SK-N-SH (cell line): ENCODE results near the gene GPD2. TPM values are rescaled to one million over a fixed set of nuclear protein-coding genes. Genes with fewer than 3 reads are reported as not detected.

Experiments used
- CTCF ChIA-PET: fragments of 300-600, 350-600 bp; formaldehyde crosslinking; extraction: SDS; loops from one replicate; lab custom pipeline; 2021; lab: Yijun Ruan, JAX
- POLR2A ChIA-PET: fragments of 350-600 bp; sonication (Branson Sonifier 250); formaldehyde crosslinking; extraction: SDS; loops from one replicate; lab custom pipeline; 2020; ENCODE audit warnings: antibody characterized with exemption, inconsistent platforms; lab: Yijun Ruan, JAX
- DNase-seq: peaks from one replicate; pipeline ENCODE4 v3.0.0; 2012
- H2AFZ ChIP-seq: fragments of 200-600 bp; sonication (generic); 2 replicates; pipeline ENCODE4 v1.8.1; 2016; ENCODE audit warnings: antibody characterized with exemption, mild to moderate bottlenecking, low read depth
- H3F3A ChIP-seq: fragments of 200-600 bp; sonication (generic); replicated peaks from 2 replicates; pipeline ENCODE3; 2016; ENCODE audit warnings: antibody characterized with exemption, mild to moderate bottlenecking; ENCODE audit not compliant: insufficient read depth
- H3K27ac ChIP-seq, 2 experiments: fragments of 200-500 bp in 1 of 2; fragments of 200-600 bp in 1 of 2; sonication (Bioruptor generic) in 1 of 2; sonication (generic), shearing (Covaris generic) in 1 of 2; 2 replicates each; pipeline versions ENCODE4 v1.5.1 to v1.6.1; 2014 to 2016; ENCODE audit warnings: low read depth in 2 of 2, inconsistent platforms in 1 of 2, low read length in 1 of 2, mild to moderate bottlenecking in 1 of 2, mixed read lengths in 1 of 2
- H3K27me3 ChIP-seq: fragments of 200-600 bp; sonication (generic), shearing (Covaris generic); 2 replicates; pipeline ENCODE4 v1.6.1; 2016; ENCODE audit warnings: mixed run types; ENCODE audit not compliant: insufficient read depth
- H3K36me3 ChIP-seq, 2 experiments: fragments of 200-500 bp in 1 of 2; fragments of 200-600 bp in 1 of 2; sonication (Bioruptor generic) in 1 of 2; sonication (generic) in 1 of 2; replicated peaks in 1 of 2; 2 replicates each; pipeline versions ENCODE3 to v1.5.1; 2014 to 2016; ENCODE audit warnings: low read length in 1 of 2, mild to moderate bottlenecking in 1 of 2; ENCODE audit not compliant: insufficient read depth in 2 of 2, control insufficient read depth in 1 of 2
- H3K4me1 ChIP-seq, 2 experiments: fragments of 200-500 bp in 1 of 2; fragments of 200-600 bp in 1 of 2; sonication (Bioruptor generic) in 1 of 2; sonication (generic), shearing (Covaris generic) in 1 of 2; 2 replicates each; pipeline versions ENCODE4 v1.5.1 to v1.6.1; 2014 to 2016; ENCODE audit warnings: low read depth in 1 of 2, low read length in 1 of 2, mixed run types in 1 of 2; ENCODE audit not compliant: insufficient read depth in 2 of 2, control insufficient read depth in 1 of 2
- H3K4me2 ChIP-seq: fragments of 200-600 bp; sonication (generic), shearing (Covaris generic); 2 replicates; pipeline ENCODE4 v1.6.1; 2017; ENCODE audit warnings: mixed run types
- H3K4me3 ChIP-seq, 2 experiments: fragments of 200-500 bp in 1 of 2; fragments of 200-600 bp in 1 of 2; sonication (Bioruptor generic) in 1 of 2; sonication (generic), shearing (Covaris generic) in 1 of 2; 2 replicates each; pipeline versions ENCODE4 v1.5.1 to v1.8.1; 2014 to 2016; ENCODE audit warnings: low read depth in 2 of 2, inconsistent platforms in 1 of 2, low read length in 1 of 2, mild to moderate bottlenecking in 1 of 2, mixed read lengths in 1 of 2, moderate library complexity in 1 of 2
- H3K79me2 ChIP-seq: fragments of 200-600 bp; sonication (generic); 2 replicates; pipeline ENCODE4 v1.8.1; 2017; ENCODE audit warnings: mild to moderate bottlenecking; ENCODE audit not compliant: insufficient read depth
- H3K9ac ChIP-seq: fragments of 200-600 bp; sonication (generic); 2 replicates; pipeline ENCODE4 v1.6.1; 2017; ENCODE audit warnings: mixed run types
- H3K9me2 ChIP-seq: fragments of 200-600 bp; sonication (generic); 2 replicates; pipeline ENCODE4 v1.6.1; 2017; ENCODE audit warnings: mixed run types
- H3K9me3 ChIP-seq: fragments of 200-600 bp; sonication (generic); 2 replicates; pipeline ENCODE4 v1.6.1; 2017; ENCODE audit warnings: mixed run types, mild to moderate bottlenecking, moderate library complexity
- H4K20me1 ChIP-seq: fragments of 200-600 bp; sonication (generic); 2 replicates; pipeline ENCODE4 v1.6.1; 2017; ENCODE audit warnings: mild to moderate bottlenecking, mixed run types; ENCODE audit not compliant: insufficient read depth
- CHD2 ChIP-seq: fragments of 150-350 bp; IDR thresholded peaks from 2 replicates; pipeline ENCODE4 v1.6.1; 2018; ENCODE audit warnings: low read length; ENCODE audit not compliant: partially characterized antibody
- EP300 ChIP-seq, 2 experiments: IDR thresholded peaks; 2 replicates each; pipeline versions ENCODE4 v1.4.0 to v1.6.1; 2012; ENCODE audit warnings: borderline replicate concordance in 1 of 2, low read depth in 1 of 2, low read length in 1 of 2
- EZH2phosphoT487 ChIP-seq: fragments of 200-600 bp; sonication (generic); IDR thresholded peaks from 2 replicates; pipeline ENCODE4 v1.6.1; 2017; ENCODE audit warnings: low read depth, mixed run types, mild to moderate bottlenecking, antibody characterized with exemption, moderate library complexity, borderline replicate concordance
- GABPA ChIP-seq: IDR thresholded peaks from 2 replicates; pipeline ENCODE4 v1.4.0; 2012; ENCODE audit warnings: low read depth, mild to moderate bottlenecking
- JUND ChIP-seq: IDR thresholded peaks from 2 replicates; pipeline ENCODE4 v1.4.0; 2012
- MAX ChIP-seq: IDR thresholded peaks from 2 replicates; pipeline ENCODE4 v1.4.0; 2012; ENCODE audit warnings: low read depth
- MXI1 ChIP-seq: IDR thresholded peaks from 2 replicates; pipeline ENCODE4 v1.6.1; 2012; ENCODE audit warnings: mild to moderate bottlenecking, low read depth, low read length, improper control_type of control experiment
- POLR2AphosphoS5 ChIP-seq: IDR thresholded peaks from 2 replicates; pipeline ENCODE4 v1.6.1; 2012; ENCODE audit warnings: low read depth, low read length
- RFX5 ChIP-seq: IDR thresholded peaks from 2 replicates; pipeline ENCODE4 v1.6.1; 2012; ENCODE audit warnings: mild to moderate bottlenecking, improper control_type of control experiment, low read length
- SIN3A ChIP-seq: IDR thresholded peaks from 2 replicates; pipeline ENCODE4 v1.6.1; 2012; ENCODE audit warnings: low read depth, mild to moderate bottlenecking, low read length, moderate library complexity, borderline replicate concordance
- SMC3 ChIP-seq: IDR thresholded peaks from 2 replicates; pipeline ENCODE4 v1.6.1; 2012; ENCODE audit warnings: low read depth, low read length, improper control_type of control experiment
- TAF1 ChIP-seq: IDR thresholded peaks from 2 replicates; pipeline ENCODE4 v1.6.1; 2012; ENCODE audit warnings: low read depth, mild to moderate bottlenecking, low read length, moderate library complexity, borderline replicate concordance
- USF1 ChIP-seq: IDR thresholded peaks from 2 replicates; pipeline ENCODE4 v1.4.0; 2012; ENCODE audit warnings: low read depth, borderline replicate concordance
- USF2 ChIP-seq: fragments of 150-350 bp; IDR thresholded peaks from 2 replicates; pipeline ENCODE4 v1.6.1; 2017; ENCODE audit warnings: antibody characterized with exemption, low read length, low read depth, borderline replicate concordance
- ZBTB33 ChIP-seq: IDR thresholded peaks from 2 replicates; pipeline ENCODE4 v1.4.0; 2012; ENCODE audit warnings: low read depth, borderline replicate concordance
- WGBS: methylation state at CpG from one replicate; pipeline ENCODE4 v1.1.6; 2017; ENCODE audit warnings: low lambda C conversion rate; 5-methylcytosine and 5-hydroxymethylcytosine counted together
- polyA plus RNA-seq, 3 experiments: library from polyadenylated mRNA; depleted of rRNA; stranded (reverse); fragments of >200 nt; gene quantifications; 2 replicates each; pipeline ENCODE4 v1.2.3, GENCODE V29; 2012

The GPD2 gene
- polyA plus RNA-seq, 1 of the 3 experiments (the other 2 are of a cell fraction) = 4.8 TPM

- TF ChIP-seq EZH2phosphoT487 (no peak), EP300 (IDR thresholded peaks at IDR 0.05; ENCODE audit: borderline replicate concordance in 1 of 2, low read depth in 1 of 2, low read length in 1 of 2) (no peak)
- TF ChIP-seq, all 33 proteins: peak for 0
Measured at GRCh38 chr2:156489750-156490465, 53.7 kb downstream of the GPD2 start (continued).

GRCh38 chr2:156490466-156490840, 54.3 kb downstream of the GPD2 start:
- Histone ChIP-seq H3K27ac (no peak overlapping the region), H3K4me3 (no peak overlapping the region), H3K27me3 (no peaks in the 10 kb centered on the region), H3F3A (no peaks in the 10 kb centered on the region), H3K4me2 (no peak overlapping the region), H3K79me2 (no peaks in the 10 kb centered on the region), H3K9ac (no peak overlapping the region), H2AFZ (no peak overlapping the region), H4K20me1 (no peaks in the 10 kb centered on the region)
- CTCF ChIA-PET = no interaction called here
- 95% methylated on average over 1 of the region's 1 CpG for WGBS
- POLR2A ChIA-PET = no interaction called here
- TF ChIP-seq CHD2 (no peak), USF1 (no peak), POLR2AphosphoS5 (no peak), ZBTB33 (no peak)
- TF ChIP-seq, all 33 proteins: peak for 0
- H3K36me3 ChIP-seq = no peaks in the 10 kb centered on the region
- DNase-seq = no peak
- no peaks in the 10 kb centered on the region for H3K4me1 ChIP-seq
- no peaks in the 10 kb centered on the region for H3K9me2 ChIP-seq
- no peaks in the 10 kb centered on the region for H3K9me3 ChIP-seq

GRCh38 chr2:156491176-156491575, 55.0 kb downstream of the GPD2 start:
- Histone ChIP-seq H3K4me2 (no peak overlapping the region), H2AFZ (no peak overlapping the region), H3F3A (no peaks in the 10 kb centered on the region), H3K4me3 (no peak overlapping the region), H3K9me3 (no peaks in the 10 kb centered on the region), H4K20me1 (no peaks in the 10 kb centered on the region), H3K4me1 (no peaks in the 10 kb centered on the region), H3K9me2 (no peaks in the 10 kb centered on the region), H3K9ac (no peak overlapping the region), H3K27me3 (no peaks in the 10 kb centered on the region), H3K27ac (no peak overlapping the region), H3K36me3 (no peaks in the 10 kb centered on the region), H3K79me2 (no peaks in the 10 kb centered on the region)
- WGBS = 84% methylated on average over 2 of the region's 2 CpGs
- ChIA-PET CTCF (no interaction called here), POLR2A (no interaction called here)
- no peak for DNase-seq
- no peak for TF ChIP-seq SMC3
- no peak for TF ChIP-seq ZBTB33
- no peak for TF ChIP-seq POLR2AphosphoS5
- no peak for TF ChIP-seq USF1
- no peak for TF ChIP-seq SIN3A
- TF ChIP-seq USF2 = no peak
- no peak for TF ChIP-seq MXI1
- TF ChIP-seq JUND = no peak
- TF ChIP-seq TAF1 = no peak
- no peak for TF ChIP-seq GABPA
- no peak for TF ChIP-seq MAX
- no peak for TF ChIP-seq RFX5
